Liver (tissue), 9 donors: ENCODE data around the gene PCF11. TPM values are rescaled to one million over a fixed set of nuclear protein-coding genes. Genes with fewer than 3 reads are reported as not detected.

Experiments used
- DNase-seq: peaks from one replicate; pipeline ENCODE4 v3.0.0-alpha.2; 2017; ENCODE audit warnings: low spot score
- H3K27ac ChIP-seq, 2 donors: one replicate each; pipeline ENCODE4 v1.7.0; 2013; ENCODE audit warnings: inconsistent platforms in 2 of 2, low read length in 2 of 2, control low read depth in 1 of 2, low read depth in 1 of 2, mild to moderate bottlenecking in 1 of 2
- H3K27me3 ChIP-seq, 4 donors: one replicate each; pipeline versions ENCODE4 v1.6.1 to v1.7.0; 2013; ENCODE audit warnings: low read length in 3 of 4, inconsistent platforms in 1 of 4, mild to moderate bottlenecking in 1 of 4, moderate library complexity in 1 of 4; ENCODE audit not compliant: control insufficient read depth in 4 of 4, insufficient read depth in 4 of 4
- H3K36me3 ChIP-seq, 4 donors: one replicate each; pipeline versions ENCODE4 v1.6.1 to v1.7.0; 2013; ENCODE audit warnings: low read length in 3 of 4, mild to moderate bottlenecking in 3 of 4, low read depth in 1 of 4, moderate library complexity in 1 of 4; ENCODE audit not compliant: control insufficient read depth in 4 of 4, insufficient read depth in 3 of 4
- H3K4me1 ChIP-seq, 4 donors: one replicate each; pipeline versions ENCODE4 v1.6.1 to v1.7.0; 2013; ENCODE audit warnings: low read length in 3 of 4, mild to moderate bottlenecking in 3 of 4, moderate library complexity in 1 of 4; ENCODE audit not compliant: control insufficient read depth in 4 of 4, insufficient read depth in 4 of 4
- H3K4me3 ChIP-seq, 3 donors: one replicate each; pipeline versions ENCODE4 v1.6.1 to v1.7.0; 2013; ENCODE audit warnings: low read length in 3 of 3, control low read depth in 1 of 3, low read depth in 1 of 3, mild to moderate bottlenecking in 1 of 3
- H3K9ac ChIP-seq, 2 donors: one replicate each; pipeline ENCODE4 v1.7.0; 2013; ENCODE audit warnings: low read length in 2 of 2, mild to moderate bottlenecking in 2 of 2, moderate library complexity in 2 of 2, control low read depth in 1 of 2, low read depth in 1 of 2
- H3K9me3 ChIP-seq, 4 donors: one replicate each; pipeline versions ENCODE4 v1.6.1 to v1.7.0; 2013; ENCODE audit warnings: low read length in 3 of 4; ENCODE audit not compliant: control insufficient read depth in 4 of 4
- CTCF ChIP-seq: fragments of 150-350 bp; IDR thresholded peaks from 2 replicates; pipeline ENCODE4 v1.5.1; 2017; ENCODE audit warnings: improper control_type of control experiment, low read depth, low read length; ENCODE audit not compliant: missing input control
- EGR1 ChIP-seq, 2 donors: IDR thresholded peaks; 2 replicates each; pipeline ENCODE4 v1.6.1; 2016 to 2018; ENCODE audit warnings: antibody characterized with exemption in 2 of 2, low read depth in 2 of 2
- FOXA1 ChIP-seq: IDR thresholded peaks from 2 replicates; pipeline ENCODE4 v1.6.1; 2016; ENCODE audit warnings: antibody characterized with exemption
- FOXA2 ChIP-seq: IDR thresholded peaks from 2 replicates; pipeline ENCODE4 v1.6.1; 2016; ENCODE audit warnings: antibody characterized with exemption
- GABPA ChIP-seq, 2 donors: IDR thresholded peaks in 1 of 2; conservative IDR thresholded peaks in 1 of 2; 2 replicates each; pipeline ENCODE4 v1.6.1; 2016; ENCODE audit warnings: antibody characterized with exemption in 2 of 2, mild to moderate bottlenecking in 1 of 2, moderate library complexity in 1 of 2
- HNF4A ChIP-seq, 2 donors: conservative IDR thresholded peaks; 2 replicates each; pipeline ENCODE4 v1.6.1; 2016; ENCODE audit warnings: antibody characterized with exemption in 2 of 2, mild to moderate bottlenecking in 2 of 2
- HNF4G ChIP-seq: IDR thresholded peaks from 2 replicates; pipeline ENCODE4 v1.6.1; 2016; ENCODE audit warnings: antibody characterized with exemption
- JUND ChIP-seq, 2 donors: IDR thresholded peaks; 2 replicates each; pipeline ENCODE4 v1.6.1; 2016; ENCODE audit warnings: antibody characterized with exemption in 2 of 2
- NR2F2 ChIP-seq: IDR thresholded peaks from 2 replicates; pipeline ENCODE4 v1.6.1; 2016; ENCODE audit warnings: antibody characterized with exemption
- RAD21 ChIP-seq, 2 donors: IDR thresholded peaks; 2 replicates each; pipeline ENCODE4 v1.6.1; 2016; ENCODE audit warnings: antibody characterized with exemption in 2 of 2, mild to moderate bottlenecking in 2 of 2
- RXRA ChIP-seq, 2 donors: IDR thresholded peaks; 2 replicates each; pipeline ENCODE4 v1.6.1; 2017 to 2018; ENCODE audit warnings: antibody characterized with exemption in 2 of 2, mild to moderate bottlenecking in 1 of 2
- SP1 ChIP-seq: IDR thresholded peaks from 2 replicates; pipeline ENCODE4 v1.6.1; 2018; ENCODE audit warnings: antibody characterized with exemption, mild to moderate bottlenecking
- TAF1 ChIP-seq: conservative IDR thresholded peaks from 2 replicates; pipeline ENCODE4 v1.6.1; 2016; ENCODE audit warnings: antibody characterized with exemption, mild to moderate bottlenecking
- YY1 ChIP-seq: IDR thresholded peaks from 2 replicates; pipeline ENCODE4 v1.6.1; 2016; ENCODE audit warnings: antibody characterized with exemption, mild to moderate bottlenecking
- WGBS: extraction: QIAGEN DNeasy Blood & Tissue Kit; methylation state at CpG from one replicate; pipeline ENCODE4 v1.1.7; 2013; 5-methylcytosine and 5-hydroxymethylcytosine counted together
- polyA plus RNA-seq, 2 donors: library from polyadenylated mRNA; stranded (reverse) in 1 of 2; unstranded in 1 of 2; fragments of 200-250 nt in 1 of 2; fragments of >200 nt in 1 of 2; fragmentation: Nextera tagmentation in 1 of 2; extraction: Ambion mirVana in 1 of 2; gene quantifications; one replicate each; pipeline versions ENCODE4 v1.2.1 to v1.2.3, GENCODE V29; 2013 to 2015
- total RNA-seq, 2 donors: library from RNA; depleted of rRNA; stranded (reverse); fragments of >200 nt; gene quantifications; one replicate each; pipeline ENCODE4 v1.2.3, GENCODE V29; 2014
- TF ChIP-seq, protein P1 (sequence below): IDR thresholded peaks from 2 replicates; pipeline ENCODE4 v1.6.1; 2016; ENCODE audit warnings: antibody characterized with exemption
- TF ChIP-seq, protein P2 (sequence below): IDR thresholded peaks from 2 replicates; pipeline ENCODE4 v1.6.1; 2016; ENCODE audit warnings: antibody characterized with exemption, mild to moderate bottlenecking
- TF ChIP-seq, protein P3 (sequence below): IDR thresholded peaks from 2 replicates; pipeline ENCODE4 v1.6.1; 2016; ENCODE audit warnings: antibody characterized with exemption
- TF ChIP-seq, protein P4 (sequence below): IDR thresholded peaks from 2 replicates; pipeline ENCODE4 v1.6.1; 2016; ENCODE audit warnings: antibody characterized with exemption
- donor health status: healthy.
- donor health status: healthy.
- donor health status: healthy.
- donor health status: healthy.
- donor health status: healthy.

PCF11 gene
- total and polyA plus RNA-seq, 4 donors = 5.9 to 39.7 (median 19.0) TPM

DNA sequence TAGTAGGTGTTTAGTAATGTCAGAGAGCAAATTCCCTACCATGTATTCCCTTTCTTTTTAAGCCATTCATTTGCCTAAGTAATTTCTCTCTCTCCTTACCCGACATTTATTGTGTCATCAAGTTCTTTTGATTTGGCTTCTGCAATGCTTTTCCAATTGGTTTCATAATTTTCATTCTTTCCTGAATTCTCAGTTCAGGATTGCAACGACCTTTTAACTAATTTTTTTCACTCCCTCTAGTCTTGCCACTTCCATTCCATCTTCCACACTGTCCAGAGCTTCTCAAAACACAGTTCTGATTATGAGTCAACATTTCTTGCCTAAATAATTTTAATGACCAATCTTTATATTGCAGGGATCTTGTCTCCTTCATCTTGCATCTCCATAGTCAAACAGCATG is 44.0 kb upstream of the PCF11 start:
- Histone ChIP-seq H3K4me1 (peaks cover 8 to 23% (median 8%) of the 10 kb centered on the region in 4 donors), H3K9ac (no peak overlapping the region), H3K27ac (no peak overlapping the region), H3K36me3 (no peaks in the 10 kb centered on the region), H3K4me3 (no peak overlapping the region), H3K27me3 (no peaks in the 10 kb centered on the region), H3K9me3 (no peaks in the 10 kb centered on the region)
- TF ChIP-seq RXRA (IDR thresholded peaks at IDR 0.05) = no peak
- TF ChIP-seq HNF4G = no peak
- TF ChIP-seq CTCF = no peak
- TF ChIP-seq, protein P1, sequence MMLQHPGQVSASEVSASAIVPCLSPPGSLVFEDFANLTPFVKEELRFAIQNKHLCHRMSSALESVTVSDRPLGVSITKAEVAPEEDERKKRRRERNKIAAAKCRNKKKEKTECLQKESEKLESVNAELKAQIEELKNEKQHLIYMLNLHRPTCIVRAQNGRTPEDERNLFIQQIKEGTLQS = no peak
- TF ChIP-seq, protein P2, sequence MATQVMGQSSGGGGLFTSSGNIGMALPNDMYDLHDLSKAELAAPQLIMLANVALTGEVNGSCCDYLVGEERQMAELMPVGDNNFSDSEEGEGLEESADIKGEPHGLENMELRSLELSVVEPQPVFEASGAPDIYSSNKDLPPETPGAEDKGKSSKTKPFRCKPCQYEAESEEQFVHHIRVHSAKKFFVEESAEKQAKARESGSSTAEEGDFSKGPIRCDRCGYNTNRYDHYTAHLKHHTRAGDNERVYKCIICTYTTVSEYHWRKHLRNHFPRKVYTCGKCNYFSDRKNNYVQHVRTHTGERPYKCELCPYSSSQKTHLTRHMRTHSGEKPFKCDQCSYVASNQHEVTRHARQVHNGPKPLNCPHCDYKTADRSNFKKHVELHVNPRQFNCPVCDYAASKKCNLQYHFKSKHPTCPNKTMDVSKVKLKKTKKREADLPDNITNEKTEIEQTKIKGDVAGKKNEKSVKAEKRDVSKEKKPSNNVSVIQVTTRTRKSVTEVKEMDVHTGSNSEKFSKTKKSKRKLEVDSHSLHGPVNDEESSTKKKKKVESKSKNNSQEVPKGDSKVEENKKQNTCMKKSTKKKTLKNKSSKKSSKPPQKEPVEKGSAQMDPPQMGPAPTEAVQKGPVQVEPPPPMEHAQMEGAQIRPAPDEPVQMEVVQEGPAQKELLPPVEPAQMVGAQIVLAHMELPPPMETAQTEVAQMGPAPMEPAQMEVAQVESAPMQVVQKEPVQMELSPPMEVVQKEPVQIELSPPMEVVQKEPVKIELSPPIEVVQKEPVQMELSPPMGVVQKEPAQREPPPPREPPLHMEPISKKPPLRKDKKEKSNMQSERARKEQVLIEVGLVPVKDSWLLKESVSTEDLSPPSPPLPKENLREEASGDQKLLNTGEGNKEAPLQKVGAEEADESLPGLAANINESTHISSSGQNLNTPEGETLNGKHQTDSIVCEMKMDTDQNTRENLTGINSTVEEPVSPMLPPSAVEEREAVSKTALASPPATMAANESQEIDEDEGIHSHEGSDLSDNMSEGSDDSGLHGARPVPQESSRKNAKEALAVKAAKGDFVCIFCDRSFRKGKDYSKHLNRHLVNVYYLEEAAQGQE = no peak
- no peak for TF ChIP-seq TAF1
- TF ChIP-seq EGR1 (IDR thresholded peaks at IDR 0.05; ENCODE audit: low read depth in 2 of 2) = no peak
- no peak for TF ChIP-seq JUND (IDR thresholded peaks at IDR 0.05)
- TF ChIP-seq FOXA1 = no peak
- TF ChIP-seq NR2F2 = no peak
- TF ChIP-seq, protein P3, sequence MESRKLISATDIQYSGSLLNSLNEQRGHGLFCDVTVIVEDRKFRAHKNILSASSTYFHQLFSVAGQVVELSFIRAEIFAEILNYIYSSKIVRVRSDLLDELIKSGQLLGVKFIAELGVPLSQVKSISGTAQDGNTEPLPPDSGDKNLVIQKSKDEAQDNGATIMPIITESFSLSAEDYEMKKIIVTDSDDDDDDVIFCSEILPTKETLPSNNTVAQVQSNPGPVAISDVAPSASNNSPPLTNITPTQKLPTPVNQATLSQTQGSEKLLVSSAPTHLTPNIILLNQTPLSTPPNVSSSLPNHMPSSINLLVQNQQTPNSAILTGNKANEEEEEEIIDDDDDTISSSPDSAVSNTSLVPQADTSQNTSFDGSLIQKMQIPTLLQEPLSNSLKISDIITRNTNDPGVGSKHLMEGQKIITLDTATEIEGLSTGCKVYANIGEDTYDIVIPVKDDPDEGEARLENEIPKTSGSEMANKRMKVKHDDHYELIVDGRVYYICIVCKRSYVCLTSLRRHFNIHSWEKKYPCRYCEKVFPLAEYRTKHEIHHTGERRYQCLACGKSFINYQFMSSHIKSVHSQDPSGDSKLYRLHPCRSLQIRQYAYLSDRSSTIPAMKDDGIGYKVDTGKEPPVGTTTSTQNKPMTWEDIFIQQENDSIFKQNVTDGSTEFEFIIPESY = no peak
- TF ChIP-seq GABPA (IDR thresholded peaks at IDR 0.05 in 1 of 2, conservative IDR thresholded peaks at IDR 0.05 in 1 of 2) = no peak
- no peak for TF ChIP-seq FOXA2
- TF ChIP-seq HNF4A (conservative IDR thresholded peaks at IDR 0.05) = no peak
- no peak for TF ChIP-seq YY1
- no peak for TF ChIP-seq SP1
- TF ChIP-seq, protein P4, sequence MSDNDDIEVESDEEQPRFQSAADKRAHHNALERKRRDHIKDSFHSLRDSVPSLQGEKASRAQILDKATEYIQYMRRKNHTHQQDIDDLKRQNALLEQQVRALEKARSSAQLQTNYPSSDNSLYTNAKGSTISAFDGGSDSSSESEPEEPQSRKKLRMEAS = no peak
- no peak for TF ChIP-seq RAD21 (IDR thresholded peaks at IDR 0.05)
- no peak for DNase-seq
- 72% methylated on average over 2 of the region's 2 CpGs for WGBS
